ENCODE data around the gene RFPL1.

RFPL1 gene

DNA sequence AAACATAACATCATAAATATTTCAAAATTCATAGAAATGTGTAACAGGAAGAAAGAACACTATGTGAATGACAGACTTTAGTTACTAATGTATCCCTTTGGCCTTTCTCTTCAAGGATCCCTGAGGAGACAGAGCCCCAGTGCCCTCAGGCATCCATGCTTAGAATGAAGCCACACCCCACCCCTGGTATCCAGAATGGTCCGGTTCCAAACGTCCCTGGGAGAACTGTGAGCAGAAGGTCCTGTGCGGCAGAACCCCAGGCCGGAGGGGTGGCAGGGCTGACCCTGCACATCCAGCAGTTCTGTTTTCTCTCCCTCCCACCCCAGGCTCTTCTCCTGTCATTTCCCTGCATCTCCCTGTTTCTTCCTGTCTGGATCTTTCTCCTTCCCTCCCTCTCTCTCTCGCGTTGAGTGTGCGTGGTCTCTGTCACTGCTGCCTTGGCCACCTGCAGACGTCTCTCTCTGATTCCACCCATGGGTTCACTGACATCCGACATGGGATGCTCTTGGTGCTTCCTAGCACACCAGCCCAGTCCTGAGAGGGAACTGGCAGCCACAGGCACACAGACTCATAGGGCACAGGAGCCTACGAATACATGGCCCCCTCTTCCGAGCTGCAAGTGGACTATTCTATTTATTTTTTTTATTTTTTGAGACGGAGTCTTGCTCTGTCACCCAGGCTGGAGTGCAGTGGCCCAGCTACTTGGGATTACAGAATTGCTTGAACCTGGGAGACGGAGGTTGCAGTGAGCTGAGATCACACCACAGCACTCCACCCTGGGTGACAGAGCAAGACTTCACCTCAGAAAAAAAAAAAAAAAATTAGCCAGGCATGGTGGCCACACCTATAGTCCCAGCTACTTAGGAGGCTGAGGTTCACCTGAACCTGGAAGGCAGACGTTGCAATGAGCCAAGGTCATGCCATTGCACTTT is 5.7 kb downstream of the RFPL1 start:
- no peak for DNase-seq

DNA sequence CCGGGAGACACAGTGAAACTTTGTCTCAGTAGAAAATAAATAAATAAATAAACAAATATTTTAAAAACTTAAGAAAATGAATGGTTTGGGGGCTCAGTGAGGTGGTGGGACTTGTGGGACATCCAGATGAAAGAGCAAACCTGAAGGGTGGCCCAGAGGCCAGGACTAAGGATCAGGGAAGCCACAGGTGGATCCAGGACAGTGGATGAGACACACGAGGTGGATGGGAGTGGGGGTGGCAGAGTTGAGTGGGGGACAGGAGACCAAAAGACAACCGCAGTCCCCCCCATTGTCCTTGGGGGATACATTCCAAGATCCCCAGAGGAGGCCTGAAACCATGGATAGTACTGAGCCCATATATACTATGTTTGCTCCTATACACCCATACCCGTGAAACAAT is 7.1 kb downstream of the RFPL1 start:
- no peak for DNase-seq

DNA sequence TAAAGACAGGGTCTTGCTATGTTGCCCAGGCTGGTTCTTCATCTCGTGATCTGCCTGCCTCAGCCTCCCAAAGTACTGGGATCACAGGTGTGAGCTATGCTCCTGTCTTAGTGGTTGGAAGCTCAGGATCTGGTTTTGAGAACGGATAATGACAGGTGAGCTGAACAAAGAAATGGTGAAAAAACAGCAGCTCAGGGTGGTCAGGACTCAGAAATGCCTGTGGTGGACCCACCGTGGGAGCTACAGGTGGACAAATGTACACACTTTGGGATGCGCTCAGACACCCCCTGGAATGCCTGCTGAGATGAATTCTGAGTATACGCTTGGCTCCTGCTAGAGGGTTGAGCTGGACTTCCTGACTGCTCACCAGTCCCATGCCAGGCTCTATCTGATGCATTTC is 9.5 kb downstream of the RFPL1 start:
- DNase-seq = no peak

DNA sequence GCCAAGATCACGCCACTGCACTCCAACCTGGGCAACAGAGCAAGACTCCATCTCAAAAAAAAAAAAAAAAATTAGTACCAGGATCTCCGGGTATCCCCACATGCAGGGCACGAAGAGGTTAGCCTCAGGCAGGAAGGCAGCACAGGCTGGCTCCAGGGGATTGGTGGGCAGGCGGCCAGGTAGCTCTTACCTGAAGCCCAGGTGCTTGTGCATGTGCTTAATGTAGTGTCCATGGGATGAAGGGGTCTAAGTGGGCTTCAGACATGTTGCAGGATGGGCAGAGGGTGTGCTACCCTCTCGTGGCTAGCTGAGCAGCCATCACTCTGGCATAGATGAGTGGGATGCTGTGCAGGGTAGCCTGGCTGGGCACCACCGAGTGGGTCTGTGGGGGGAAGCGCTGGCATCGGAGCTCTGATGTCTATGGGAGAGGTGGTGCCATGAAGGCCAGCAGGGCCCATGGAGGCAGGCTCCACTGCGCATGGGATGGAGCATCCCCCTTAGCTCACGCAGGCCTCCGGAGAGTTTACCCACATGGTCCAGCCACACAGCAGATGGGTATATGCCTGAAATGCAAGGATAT is 11.0 kb downstream of the RFPL1 start:
- no peak for DNase-seq

DNA sequence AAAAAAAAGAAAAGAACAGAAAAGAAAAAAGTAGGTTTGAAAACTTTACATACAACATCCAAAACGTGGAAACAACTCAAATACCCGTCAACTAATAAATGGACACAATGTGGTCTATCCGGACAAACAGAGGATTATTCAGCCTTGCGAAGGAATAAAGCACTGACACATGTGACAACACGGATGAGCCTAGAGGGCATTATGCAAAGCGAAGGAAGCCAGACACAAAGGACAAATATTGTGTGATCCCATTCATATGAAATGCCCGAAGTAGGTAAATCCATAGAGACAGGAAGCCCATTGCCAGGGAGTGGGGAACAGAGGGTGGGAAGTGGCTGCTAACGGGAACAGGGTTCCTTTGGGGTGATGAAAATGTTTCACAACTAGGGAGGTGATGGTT is 11.8 kb downstream of the RFPL1 start:
- no peak for DNase-seq

DNA sequence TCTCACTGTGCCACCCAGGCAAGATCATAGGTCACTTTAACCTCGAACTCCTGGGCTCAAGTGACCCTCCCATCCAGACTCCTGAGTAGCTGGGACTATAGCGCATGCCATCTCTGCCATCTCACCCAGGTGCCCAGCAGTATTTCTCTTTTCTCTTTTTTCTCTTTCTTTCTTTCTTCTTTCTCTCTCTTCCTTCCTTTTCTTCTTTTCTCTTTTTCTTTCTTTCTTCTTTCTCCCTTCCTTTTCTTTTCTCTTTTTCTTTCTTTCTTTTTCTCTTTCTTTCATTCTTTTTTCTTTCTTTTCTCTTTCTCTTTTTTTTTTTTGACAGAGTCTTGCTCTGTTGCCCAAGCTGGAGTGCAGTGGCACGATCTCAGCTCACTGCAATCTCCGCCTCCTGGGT is 13.5 kb downstream of the RFPL1 start:
- DNase-seq = no peak

DNA sequence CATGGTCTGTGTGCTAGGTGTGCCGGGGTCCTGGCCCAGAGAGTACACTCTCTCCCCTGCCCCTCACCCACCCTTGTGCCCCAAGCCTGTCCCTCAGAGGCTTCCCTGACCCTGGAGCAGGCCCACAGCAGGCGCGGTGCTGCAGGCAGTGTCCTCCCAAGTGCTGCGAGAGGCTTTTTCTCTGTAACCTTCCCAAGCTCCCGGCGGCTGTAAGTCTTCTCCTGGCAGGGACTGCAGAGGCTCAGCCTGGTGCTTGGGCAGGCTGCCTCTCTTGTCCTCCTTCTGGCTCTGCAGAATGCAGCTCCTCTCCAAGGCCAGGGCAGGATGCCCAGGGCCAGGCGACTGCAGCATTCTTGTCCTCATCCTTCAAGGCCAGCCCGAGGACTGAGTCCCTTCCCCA is 15.9 kb downstream of the RFPL1 start:
- no peak for DNase-seq

DNA sequence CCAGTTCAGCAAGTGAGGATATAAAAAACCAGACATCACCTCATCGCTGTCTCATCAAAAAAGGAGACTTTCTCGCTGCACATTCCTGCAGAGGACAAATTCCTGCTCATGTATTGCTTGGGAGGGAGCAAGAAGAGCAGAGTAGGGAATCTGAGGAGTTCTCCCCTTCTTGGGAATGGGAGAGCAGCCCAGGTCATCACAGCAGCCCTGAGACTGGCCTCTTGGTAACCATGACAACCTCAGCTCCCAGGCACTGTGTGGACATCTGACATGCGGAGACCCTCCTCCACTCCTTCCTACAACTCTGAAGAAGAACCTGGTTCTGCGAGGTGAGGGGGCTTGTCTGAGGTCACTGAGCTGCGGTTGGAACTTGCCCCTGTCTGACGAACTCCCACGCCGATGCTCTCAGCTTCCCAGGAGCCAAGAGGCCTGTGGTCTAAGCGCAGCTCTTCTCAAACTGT is 17.9 kb downstream of the RFPL1 start:
- DNase-seq = no peak

DNA sequence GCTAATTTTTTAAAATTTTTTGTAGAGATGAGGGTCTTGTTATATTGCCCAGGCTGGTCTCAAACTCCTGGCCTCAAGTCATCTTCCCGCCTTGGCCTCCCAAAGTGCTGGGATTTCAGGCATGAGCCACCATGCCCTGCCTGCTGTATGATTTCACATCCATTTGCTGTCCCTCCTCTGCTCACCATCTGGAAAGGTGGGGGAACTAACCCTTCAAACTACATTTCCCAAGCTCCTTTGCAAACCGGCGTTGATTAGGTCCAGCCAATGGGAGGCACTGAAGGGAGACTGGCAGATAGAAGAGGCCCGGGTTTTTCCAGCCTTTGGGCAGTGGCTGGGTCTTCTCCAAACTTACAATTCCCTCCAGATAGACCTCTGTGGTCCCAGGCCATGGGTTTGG is 19.3 kb downstream of the RFPL1 start:
- DNase-seq = peak; percentile 51

DNA sequence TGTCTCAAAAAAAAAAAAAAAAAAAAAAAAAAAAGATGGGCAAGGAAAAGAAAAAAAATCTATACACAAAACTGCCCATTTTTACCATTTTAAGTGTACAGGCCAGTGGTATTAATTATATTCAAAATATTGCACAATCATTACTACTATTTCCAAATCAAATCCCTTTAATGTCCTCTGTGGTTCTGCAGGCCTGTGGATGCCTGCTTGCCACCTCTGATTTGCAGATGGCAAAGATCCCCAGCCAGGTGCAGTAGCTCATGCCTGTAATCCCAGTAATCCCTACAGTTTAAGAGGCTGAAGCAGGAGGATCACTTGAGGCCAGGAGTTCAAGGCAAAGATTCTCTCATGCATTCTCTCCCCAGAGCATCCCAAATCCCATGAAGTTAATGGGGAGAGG is 20.2 kb downstream of the RFPL1 start:
- DNase-seq = no peak

DNA sequence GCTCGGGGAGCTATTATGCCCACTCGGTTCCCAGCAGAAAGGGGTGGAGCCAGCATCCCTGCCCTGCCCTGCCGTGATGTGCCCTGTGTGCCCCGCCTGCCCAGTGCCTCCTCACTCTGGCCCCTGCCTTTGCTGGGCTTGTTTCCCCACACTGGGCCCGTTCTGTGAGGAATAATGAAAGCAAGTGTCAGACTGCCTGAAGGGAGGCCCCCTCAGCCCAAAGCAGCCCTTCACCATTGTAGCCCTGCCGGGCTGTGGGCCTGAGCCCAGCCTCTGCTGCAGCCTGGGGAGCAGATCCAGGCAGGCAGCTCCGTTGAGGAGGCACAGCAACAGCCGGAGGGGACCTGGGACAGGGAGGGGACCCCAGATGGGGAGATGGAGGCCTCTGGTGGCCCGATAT is 21.4 kb downstream of the RFPL1 start:
- no peak for DNase-seq

DNA sequence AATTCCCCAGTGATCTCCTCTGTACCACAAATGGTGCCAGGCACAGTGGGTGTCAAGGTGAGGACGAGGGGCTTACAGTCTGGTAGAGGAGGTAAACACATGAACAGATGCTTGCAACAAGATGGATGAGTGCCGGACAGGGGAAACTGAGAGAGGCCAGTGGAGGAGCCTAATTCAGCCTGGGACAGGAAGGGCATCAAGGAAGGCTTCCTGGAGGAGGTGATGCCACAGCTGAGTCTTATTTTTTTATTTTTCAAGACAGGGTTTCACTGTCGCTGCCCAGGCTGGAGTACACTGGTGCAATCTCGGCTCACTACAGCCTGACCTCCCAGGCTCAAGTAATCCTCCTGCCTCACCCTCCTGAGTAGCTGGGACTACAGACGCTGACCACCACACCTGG is 22.9 kb downstream of the RFPL1 start:
- DNase-seq = no peak

DNA sequence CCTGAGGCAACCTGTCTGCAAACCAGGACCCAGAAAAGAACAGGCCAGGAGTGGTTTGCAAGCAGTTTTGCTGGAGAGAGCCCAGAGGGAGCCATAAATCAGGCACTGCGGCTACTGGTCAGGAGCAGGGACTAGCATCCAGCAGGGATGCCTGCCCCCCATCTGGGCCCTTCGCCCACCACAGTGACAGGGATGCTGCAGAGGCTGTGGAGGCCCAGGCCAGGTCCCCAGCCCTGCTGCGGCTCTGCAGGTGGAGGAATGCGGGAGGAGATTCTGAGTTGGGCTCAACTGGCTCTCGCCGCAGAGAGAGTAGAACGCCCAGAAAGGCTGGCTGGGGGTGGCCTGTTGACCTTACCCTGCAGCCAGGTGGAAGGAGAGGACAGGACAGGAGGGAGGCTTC is 25.2 kb downstream of the RFPL1 start:
- DNase-seq = no peak

DNA sequence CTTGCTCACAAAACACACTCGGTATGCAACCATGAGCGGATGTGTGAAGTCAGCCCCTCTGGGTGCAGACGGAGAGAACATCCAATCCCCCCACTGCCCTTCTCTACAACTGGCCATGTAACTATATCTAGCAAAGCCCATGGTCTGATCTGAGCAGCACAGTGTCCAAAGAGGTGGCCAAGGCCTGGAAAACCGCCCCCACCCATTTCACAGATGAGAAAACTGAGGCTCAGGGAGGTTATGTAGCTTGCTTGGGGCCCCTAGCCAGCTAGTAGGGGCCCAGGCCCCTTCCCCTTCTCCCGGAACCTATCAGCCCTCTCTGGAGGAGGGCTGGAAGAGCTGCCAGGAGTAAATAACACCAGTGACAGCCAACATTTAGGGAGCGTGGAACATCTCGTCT is 26.2 kb downstream of the RFPL1 start:
- no peak for DNase-seq

DNA sequence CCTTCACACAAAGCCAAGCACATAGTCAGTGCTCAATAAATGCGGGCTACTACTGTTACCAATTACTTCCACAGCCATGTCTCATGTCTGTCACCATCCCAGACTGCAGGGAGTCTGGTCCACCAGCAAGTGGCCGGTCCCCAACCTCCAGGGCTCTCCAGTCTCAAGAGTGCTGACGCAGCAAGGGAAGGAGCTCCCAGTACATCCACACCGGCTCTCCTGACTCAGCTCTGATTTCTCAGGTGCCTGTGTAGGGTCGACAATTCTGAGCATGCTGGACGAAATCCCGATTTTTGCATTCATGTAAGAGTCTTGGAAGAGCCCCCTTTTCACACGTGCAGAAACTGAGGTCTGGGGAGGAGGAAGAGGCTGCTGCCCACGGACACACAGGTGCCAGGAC is 31.4 kb downstream of the RFPL1 start:
- no peak for DNase-seq

DNA sequence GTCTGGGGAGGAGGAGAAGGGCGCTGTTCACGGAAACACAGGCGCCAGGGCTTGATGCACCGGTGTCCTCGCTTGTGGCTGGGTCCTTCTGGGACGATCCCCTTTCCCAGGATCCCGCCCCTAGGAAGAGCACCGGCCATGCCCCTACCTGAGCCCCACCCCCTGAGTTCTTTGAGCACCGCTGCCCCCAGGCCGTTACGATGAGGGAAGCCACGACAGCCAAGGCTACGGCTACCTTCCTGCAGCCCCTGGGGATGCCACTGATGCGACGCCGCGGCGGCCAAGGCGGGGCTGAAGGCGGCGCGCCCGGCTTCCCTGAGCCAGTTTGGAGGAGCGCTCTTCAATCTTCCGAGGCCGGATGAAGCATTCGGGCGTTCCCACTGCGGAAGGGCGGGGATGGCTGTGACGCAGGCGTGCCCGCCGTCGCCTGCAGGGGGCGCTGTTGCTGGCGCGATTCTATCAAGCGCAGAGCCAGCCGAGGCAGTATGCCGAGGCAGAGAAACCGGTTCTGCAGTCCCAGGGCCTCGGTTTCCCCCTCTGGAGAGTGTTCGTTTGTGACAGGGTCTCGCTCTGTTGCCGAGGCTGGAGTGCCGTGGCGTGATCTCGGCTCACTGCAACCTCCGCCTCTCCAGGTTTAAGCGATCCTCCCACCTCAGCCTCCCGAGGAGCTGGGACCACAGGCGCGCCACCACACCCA is 31.9 kb downstream of the RFPL1 start:
- peak; percentile 77 for DNase-seq

DNA sequence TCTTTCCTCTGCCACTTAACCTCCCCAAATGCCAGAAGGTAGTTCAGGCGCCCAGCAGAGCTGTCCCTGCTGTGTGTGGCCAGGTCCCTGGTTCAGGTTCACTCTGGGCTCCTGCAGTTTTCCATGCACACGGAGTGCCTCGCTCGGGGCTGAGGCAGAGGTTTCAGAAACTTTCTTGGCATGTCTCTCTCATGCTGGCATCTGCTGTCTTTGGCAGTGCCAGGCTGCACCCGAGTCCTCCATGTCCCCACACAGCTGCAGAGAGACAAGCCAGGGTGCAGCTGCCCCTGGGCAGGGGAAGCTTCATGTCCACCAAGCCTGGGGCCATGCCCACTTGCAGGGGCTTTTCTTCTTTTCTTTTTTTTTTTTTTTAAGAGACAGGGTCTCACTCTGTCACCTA is 34.6 kb downstream of the RFPL1 start:
- DNase-seq = no peak

DNA sequence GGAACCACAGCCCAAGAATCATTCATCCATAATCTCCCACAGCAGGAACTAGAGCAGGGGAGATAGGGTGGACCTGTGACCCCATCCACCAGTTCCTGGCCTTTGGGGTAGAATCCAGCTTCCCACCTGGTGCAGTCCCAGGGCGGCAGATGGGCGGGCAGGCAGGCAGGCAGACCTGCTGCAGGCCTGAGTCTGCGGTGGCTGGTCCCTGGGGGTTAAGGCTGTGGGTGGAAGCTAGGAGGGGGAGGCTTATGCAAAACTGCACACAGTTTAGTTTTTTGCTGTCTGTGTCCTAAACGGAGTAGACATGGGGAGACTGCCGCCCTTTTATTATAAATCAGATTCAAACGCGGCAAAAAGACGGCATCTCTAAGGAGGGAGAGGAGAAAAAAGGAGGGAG is 37.2 kb downstream of the RFPL1 start:
- no peak for DNase-seq

DNA sequence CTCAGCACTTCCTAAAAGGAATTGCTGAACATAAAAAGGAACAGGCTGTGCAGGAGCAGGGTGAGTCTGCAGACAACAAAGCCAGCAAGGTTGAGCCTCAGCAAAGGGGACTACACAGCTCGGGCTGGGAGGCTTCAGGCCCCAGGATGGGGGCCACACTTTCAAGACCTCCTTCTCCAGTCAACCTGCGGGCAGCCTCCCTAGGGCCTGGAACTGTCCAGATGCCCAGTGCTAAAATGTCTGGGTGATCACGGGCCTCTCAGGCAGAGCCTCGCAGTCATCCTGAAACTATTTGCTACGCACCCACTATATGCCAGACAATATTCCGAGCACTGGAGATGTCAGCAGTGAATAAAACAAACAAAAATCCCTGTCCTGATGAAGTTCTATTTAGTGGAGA is 37.7 kb downstream of the RFPL1 start:
- DNase-seq = no peak

DNA sequence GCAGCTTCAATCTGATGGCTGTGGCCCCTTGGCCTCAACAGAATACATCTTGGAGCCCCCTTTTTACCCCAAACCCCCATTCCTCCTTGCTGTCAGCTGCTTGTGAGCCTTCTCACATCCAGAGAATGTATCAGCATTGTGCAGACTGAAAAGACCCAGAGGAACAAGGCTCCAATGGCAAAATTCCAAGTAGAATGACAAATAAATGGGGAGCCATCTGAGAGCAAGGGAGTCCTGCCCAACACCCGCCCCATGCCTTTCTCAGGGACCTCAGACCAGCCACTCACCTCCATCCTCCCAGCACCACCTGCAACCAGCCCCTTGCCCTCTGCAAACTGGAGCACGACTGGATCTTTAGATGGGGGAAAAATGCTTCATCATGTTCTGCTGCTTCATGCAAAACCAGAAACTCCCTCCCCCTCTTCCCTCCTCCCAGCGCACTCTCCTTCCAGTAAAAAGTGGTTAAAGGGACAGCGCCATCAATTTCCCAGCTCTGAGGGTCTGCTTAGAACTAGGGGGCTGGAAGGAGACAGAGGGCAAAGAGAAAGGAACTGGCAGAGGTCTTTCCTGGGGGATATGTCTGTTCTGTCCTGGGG is 39.4 kb downstream of the RFPL1 start:
- peak; percentile 36 for DNase-seq

DNA sequence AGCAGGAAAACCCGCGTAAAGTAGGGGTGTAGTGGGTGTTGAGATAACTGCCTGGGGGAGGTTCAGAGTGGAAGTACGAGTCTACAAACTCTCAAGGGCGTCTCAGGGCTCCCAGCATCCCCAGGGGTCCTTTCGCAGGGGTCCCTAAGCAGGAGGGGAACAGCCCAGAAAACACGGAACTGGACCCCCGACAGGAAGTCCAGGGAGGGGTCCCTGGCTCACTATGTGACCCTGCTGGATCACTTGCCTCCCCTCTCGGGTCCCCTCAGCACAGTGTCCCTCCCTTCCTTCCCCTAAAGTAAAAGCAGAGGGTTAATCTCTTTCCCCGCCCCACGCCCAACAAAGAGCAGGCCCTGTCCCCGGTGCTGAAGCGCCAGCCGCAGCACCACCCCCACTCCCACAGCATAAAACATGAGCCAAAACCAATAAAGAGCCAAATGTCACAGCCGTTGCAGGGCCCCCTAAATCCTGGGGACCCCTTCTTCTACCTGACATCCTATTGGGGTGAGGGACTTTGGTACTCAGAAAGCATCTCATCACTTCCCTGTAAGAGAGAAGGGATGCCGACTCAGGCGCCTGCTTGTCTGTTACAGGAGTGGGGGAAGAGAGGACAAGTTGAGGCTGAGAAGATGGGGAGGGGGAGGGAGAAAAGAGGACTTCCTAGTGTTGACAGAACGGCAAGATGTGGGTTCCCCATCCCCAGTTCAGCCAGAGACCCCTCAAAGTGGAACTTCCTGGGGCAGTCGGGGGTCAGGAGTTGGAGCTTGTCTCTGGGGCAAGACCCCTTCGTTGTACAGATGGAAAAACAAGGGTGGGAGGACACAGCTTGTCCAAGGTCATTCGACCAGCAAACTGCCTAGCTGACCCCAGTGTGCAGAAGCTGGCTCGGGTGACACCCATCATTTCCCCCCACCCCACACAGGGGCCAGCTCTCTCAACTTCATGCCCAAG is 40.2 kb downstream of the RFPL1 start:
- DNase-seq = no peak

All from DMS153 (cell line).